NCI-H146 (cell line): ENCODE measurements around the gene RPL22.

Experiments used
- DNase-seq: peaks from one replicate; lab custom pipeline; 2025; lab: John Stamatoyannopoulos, UW

RPL22 gene

GRCh38 chr1:6200188-6200809, 904 bp upstream of the RPL22 start:
- no peak for DNase-seq

DNA sequence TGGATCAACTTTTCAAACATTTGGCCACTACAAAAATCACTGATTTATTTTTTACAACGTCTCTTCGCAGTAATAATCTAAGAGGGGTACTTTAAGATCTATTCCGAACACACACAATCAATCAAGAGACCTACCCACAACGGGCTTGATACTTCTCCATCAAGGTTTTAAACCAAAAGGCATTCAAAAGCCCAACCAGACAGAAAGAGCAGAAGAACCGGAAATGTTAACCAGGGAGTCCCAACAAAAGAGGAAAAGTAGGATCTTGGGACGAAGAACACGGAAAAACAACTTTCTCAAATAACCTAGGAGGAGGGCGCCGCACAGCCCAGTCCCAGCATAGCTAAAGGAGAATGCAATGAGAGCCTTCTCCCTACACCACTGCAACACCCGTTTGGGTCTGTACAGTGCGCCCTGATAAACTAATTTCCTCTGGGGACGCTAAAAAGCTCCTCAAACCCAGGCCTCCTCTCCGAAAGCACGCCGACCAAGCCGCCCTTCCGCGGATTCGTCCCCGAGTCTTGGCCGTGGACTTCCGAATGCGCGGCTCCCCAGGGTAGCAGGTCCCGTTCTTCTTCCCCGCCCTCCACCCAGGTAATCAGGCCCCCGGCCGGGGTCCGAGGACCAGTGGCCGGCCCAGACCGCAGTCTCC, 623 bp downstream of the RPL22 start:
- DNase-seq: no peak

DNA sequence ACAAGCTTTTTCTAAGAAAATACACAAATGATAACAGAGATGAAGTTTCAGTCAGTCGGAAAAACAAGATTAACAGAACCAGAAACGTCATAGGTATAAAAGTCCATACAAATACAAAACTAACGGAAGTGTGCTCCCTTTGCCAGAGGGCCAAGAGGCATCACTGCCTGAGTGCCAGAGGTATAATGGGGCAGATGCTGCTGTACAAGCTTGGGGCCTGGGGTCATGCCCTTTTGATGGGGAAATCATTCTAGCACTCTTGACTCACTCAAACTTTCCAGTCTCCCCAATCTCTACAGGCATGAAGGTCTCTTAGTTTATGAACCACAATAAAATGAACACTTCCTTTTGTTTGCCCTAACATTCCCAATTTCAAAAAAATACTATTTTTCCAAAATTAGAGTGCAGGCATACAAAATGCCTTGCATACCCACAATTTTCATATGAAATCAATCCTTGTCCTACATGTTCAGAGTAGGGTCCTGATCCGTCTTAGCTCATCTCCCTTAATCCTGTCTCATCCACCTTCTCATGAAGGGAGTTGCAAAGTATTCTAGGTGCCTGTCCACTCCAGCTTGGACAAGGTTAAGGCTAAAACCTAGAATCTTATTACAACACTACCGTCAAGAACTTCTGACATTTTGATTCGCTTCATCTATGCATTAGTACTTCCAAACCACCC, 1.5 kb downstream of the RPL22 start:
- no peak for DNase-seq

- DNase-seq: no peak
Measured at GRCh38 chr1:6191968-6192367, 7.4 kb downstream of the RPL22 start.

DNA sequence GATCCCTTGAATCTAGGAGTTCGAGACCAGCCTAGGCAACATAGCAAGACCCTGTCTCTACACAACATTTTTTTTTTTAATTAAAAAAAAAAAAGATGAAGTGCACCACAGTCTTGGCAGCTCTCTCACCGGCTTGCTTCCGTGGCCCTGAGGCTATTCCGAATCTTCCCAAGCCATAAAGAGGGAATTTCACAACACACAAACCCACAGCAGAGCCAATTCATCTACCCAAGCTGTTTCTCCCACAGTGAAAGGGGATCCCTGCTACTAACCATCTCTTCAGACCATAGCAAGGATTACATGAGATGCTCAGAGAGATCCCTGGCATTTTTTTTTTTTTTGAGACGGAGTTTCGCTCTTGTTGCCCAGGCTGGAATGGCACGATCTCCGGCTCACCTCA, 10.9 kb downstream of the RPL22 start:
- no peak for DNase-seq

- DNase-seq: peak; percentile 7
Measured at GRCh38 chr1:6185635-6186382, 13.6 kb downstream of the RPL22 start.

GRCh38 chr1:6185151-6185550, 14.2 kb downstream of the RPL22 start:
- DNase-seq: no peak

- no peak for DNase-seq
Measured at GRCh38 chr1:6184083-6184783, 15.2 kb downstream of the RPL22 start.

GRCh38 chr1:6183520-6183989, 15.8 kb downstream of the RPL22 start:
- DNase-seq: no peak

- no peak for DNase-seq
Measured at GRCh38 chr1:6181347-6181770, 18.0 kb downstream of the RPL22 start.

- DNase-seq: no peak
Measured at GRCh38 chr1:6180707-6181311, 18.6 kb downstream of the RPL22 start.

- peak; percentile 32 for DNase-seq
Measured at GRCh38 chr1:6180268-6180706, 19.1 kb downstream of the RPL22 start, which contains the start of gene CHD5. CHD5 (minus strand) TSS chr1:6180321; CDS start chr1:6180023, 298 bp downstream.

- peak; percentile 15 for DNase-seq
Measured at GRCh38 chr1:6179564-6180175, 19.7 kb downstream of the RPL22 start.

GRCh38 chr1:6178751-6179563, 20.4 kb downstream of the RPL22 start:
- peak; percentile 15 for DNase-seq

DNA sequence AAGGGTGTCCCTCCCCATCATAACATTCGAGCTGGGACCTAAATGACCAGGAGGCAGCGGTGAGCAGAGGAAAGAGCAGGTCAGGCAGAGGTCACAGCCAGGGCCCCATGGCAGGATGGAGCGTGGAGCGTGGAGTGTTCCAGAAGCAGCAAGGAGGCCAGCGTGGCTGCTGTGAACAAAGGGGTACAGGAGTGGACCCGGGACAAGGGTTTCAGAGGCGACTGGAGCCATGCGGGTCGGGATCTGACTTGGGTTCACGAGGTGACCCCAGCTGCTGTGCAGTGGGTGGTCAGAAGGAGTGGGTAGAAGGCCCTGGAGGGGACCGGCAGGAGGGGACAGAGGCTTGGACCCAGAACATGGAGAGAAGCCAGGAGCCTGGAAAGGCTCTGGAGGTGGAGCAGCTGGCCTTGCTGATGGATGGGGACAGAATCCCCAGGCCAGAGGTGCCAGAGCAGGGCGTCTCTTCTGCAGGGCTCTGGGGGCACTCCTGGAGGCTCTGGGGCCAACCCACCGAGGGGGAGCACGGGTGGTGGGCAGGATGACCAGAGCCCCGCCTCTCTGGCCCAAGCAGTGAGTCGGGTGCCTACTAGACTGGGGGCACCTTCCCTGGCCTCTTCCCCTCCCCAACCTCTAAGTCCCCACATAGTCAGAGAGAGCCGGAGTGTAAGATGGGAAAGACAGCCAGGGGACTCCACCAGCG, 21.6 kb downstream of the RPL22 start:
- DNase-seq: no peak

- no peak for DNase-seq
Measured at GRCh38 chr1:6176779-6177178, 22.6 kb downstream of the RPL22 start.

GRCh38 chr1:6175411-6175828, 24.0 kb downstream of the RPL22 start:
- no peak for DNase-seq

DNA sequence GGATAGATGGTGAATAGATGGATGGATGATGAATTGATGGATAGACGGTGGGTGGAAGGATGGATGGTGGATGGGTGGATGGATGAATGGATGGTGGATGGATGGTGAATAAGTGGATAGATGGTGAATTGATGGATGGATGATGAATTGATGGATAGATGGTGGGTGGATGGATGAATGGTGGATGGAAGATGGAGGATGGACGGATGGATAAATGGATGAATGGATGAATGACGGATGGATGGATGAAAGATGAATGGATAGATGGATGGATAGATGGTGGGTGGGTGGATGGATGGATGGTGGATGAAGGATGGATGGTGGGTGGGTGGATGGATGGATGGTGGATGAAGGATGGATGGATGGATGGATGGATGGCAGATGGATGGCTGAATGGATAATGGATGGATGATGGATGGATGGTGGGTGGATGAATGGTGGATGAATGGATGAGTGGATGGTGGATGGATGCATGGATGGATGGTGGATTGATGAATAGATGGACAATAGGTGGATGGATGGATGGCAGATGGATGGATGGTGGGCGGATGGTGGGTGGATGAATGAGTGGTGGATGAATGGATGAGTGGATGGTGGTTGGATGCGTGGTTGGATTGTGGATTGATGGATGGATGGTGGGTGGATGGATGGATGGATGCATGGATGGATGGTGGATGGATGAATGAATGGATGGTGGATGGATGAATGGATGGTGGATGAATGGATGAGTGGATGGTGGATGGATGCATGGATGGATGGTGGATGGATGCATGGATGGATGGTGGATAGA, 24.6 kb downstream of the RPL22 start:
- DNase-seq: no peak
